ENCODE measurements around the gene FGD6.

DNA sequence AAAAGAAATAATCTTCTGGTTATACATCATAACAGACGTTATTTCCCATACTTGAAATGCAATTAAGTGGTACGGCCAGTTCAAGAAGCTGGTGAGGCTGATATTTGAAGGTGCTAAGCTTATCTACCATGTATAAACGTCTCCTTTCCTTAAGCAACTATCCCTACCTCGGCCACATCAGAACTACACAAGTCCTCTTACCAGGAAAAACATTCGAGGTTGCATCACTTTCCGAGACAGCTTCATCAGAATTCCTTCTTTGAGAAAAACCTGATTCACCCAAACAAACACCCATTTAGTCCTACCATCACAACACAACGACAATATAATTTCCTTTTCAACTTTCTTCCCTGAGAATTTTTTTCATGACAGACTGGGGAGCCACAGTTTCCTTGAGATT, 109.9 kb downstream of the FGD6 start:
- TF ChIP-seq, protein P1, sequence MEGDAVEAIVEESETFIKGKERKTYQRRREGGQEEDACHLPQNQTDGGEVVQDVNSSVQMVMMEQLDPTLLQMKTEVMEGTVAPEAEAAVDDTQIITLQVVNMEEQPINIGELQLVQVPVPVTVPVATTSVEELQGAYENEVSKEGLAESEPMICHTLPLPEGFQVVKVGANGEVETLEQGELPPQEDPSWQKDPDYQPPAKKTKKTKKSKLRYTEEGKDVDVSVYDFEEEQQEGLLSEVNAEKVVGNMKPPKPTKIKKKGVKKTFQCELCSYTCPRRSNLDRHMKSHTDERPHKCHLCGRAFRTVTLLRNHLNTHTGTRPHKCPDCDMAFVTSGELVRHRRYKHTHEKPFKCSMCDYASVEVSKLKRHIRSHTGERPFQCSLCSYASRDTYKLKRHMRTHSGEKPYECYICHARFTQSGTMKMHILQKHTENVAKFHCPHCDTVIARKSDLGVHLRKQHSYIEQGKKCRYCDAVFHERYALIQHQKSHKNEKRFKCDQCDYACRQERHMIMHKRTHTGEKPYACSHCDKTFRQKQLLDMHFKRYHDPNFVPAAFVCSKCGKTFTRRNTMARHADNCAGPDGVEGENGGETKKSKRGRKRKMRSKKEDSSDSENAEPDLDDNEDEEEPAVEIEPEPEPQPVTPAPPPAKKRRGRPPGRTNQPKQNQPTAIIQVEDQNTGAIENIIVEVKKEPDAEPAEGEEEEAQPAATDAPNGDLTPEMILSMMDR (IDR thresholded peaks at IDR 0.05): no peak
- no peak for TF ChIP-seq POLR2A (IDR thresholded peaks at IDR 0.05)

Measured in body of pancreas (tissue), 4 donors.